Stimulated activated CD4-positive, alpha-beta T cell treated with anti-CD3 and anti-CD28 coated beads, TNF-alpha, amount 100 ng/mL, for 48 hours (primary cell): ENCODE data around the gene AFF2.

Experiments used
- DNase-seq, 3 donors: peaks; one replicate each; pipeline ENCODE4 v3.0.0-alpha.2; 2020; ENCODE audit warnings: low read depth in 3 of 3

Gene AFF2

GRCh38 chrX:148588649-148589310 lies 88.4 kb downstream of the AFF2 start:
- no peak for DNase-seq

GRCh38 chrX:148592595-148592994 lies 92.2 kb downstream of the AFF2 start:
- no peak for DNase-seq

- no peak for DNase-seq
These were observed 92.7 kb downstream of the AFF2 start for GRCh38 chrX:148593146-148593545.

GRCh38 chrX:148593987-148594386 lies 93.6 kb downstream of the AFF2 start:
- DNase-seq, result no peak

- no peak for DNase-seq
These were observed 99.0 kb downstream of the AFF2 start for GRCh38 chrX:148599404-148599803.

- no peak for DNase-seq
These were observed 99.7 kb downstream of the AFF2 start for GRCh38 chrX:148600131-148600530.

GRCh38 chrX:148600581-148600980 lies 100.2 kb downstream of the AFF2 start:
- no peak for DNase-seq

- DNase-seq, result no peak
These were observed 100.6 kb downstream of the AFF2 start for GRCh38 chrX:148601034-148601433.

- no peak for DNase-seq
These were observed 109.3 kb downstream of the AFF2 start for GRCh38 chrX:148609515-148610327.

GRCh38 chrX:148610328-148610698 lies 109.9 kb downstream of the AFF2 start:
- DNase-seq, result no peak

GRCh38 chrX:148611993-148612392 lies 111.6 kb downstream of the AFF2 start:
- DNase-seq, result no peak

- DNase-seq, result no peak
These were observed 112.0 kb downstream of the AFF2 start for GRCh38 chrX:148612431-148612830.

- no peak for DNase-seq
These were observed 113.2 kb downstream of the AFF2 start for GRCh38 chrX:148613636-148614035.

- no peak for DNase-seq
These were observed 115.1 kb downstream of the AFF2 start for GRCh38 chrX:148615491-148615890.

- no peak for DNase-seq
These were observed 118.3 kb downstream of the AFF2 start for GRCh38 chrX:148618470-148619445.

GRCh38 chrX:148620023-148620422 lies 119.6 kb downstream of the AFF2 start:
- no peak for DNase-seq

- DNase-seq, result no peak
These were observed 124.6 kb downstream of the AFF2 start for GRCh38 chrX:148624951-148625474.

- no peak for DNase-seq
These were observed 128.2 kb downstream of the AFF2 start for GRCh38 chrX:148628621-148629020.

- DNase-seq, result no peak
These were observed 129.0 kb downstream of the AFF2 start for GRCh38 chrX:148629434-148629833.

GRCh38 chrX:148632444-148632843 lies 132.0 kb downstream of the AFF2 start:
- DNase-seq, result no peak

GRCh38 chrX:148633218-148633908 lies 132.9 kb downstream of the AFF2 start:
- DNase-seq, result no peak
